Left ventricle myocardium inferior (tissue), 1 donor: Measurements from ENCODE around the gene NSD2. TPM values are rescaled to one million over a fixed set of nuclear protein-coding genes. Genes with fewer than 3 reads are reported as not detected.
"Not testable (repeated sequence)": the region's sequence is repeated elsewhere in the genome, so short reads cannot be mapped to it uniquely, and the experiment has no call there.

ENCODE experiments used
- DNase-seq: peaks from one replicate; pipeline ENCODE4 v3.0.0-alpha.2; 2020
- H3K27ac ChIP-seq: fragments of 200-600 bp; replicated peaks from 2 replicates; pipeline ENCODE4 v1.8.0; 2021
- H3K27me3 ChIP-seq: fragments of 200-600 bp; 2 replicates; pipeline ENCODE4 v1.8.0; 2021; ENCODE audit warnings: low read depth
- H3K36me3 ChIP-seq: fragments of 200-600 bp; 2 replicates; pipeline ENCODE4 v1.8.0; 2021
- H3K4me1 ChIP-seq: fragments of 200-600 bp; 2 replicates; pipeline ENCODE4 v1.8.0; 2021
- H3K4me3 ChIP-seq: fragments of 200-600 bp; 2 replicates; pipeline ENCODE4 v1.8.0; 2021; ENCODE audit warnings: mild to moderate bottlenecking, moderate library complexity
- H3K9me3 ChIP-seq: fragments of 200-600 bp; replicated peaks from 2 replicates; pipeline ENCODE4 v1.8.0; 2021
- intact Hi-C: fragments of 100-400 bp; cut with micrococcal nuclease; formaldehyde crosslinking; loops from one replicate; pipeline ENCODE4 v1.11.0; 2022
- total RNA-seq: library from RNA; stranded (reverse); fragmentation: NEBNext Ultra II Directional; extraction: Animal tissue kit (Norgen Biotek cat#: 25700); gene quantifications from one replicate; pipeline ENCODE4 v1.2.1, GENCODE V29; 2021
- TF ChIP-seq, protein P1 (sequence below): fragments of 200-600 bp; IDR thresholded peaks from 2 replicates; pipeline ENCODE4 v1.8.0; 2021; ENCODE audit warnings: antibody characterized with exemption, mild to moderate bottlenecking, borderline replicate concordance
- donor health status: DM: no; HTN: yes; CAD: no; lungs with severe emphysema.

Gene NSD2
- total RNA-seq, 1 donor from 2014 or later, result 42.5 TPM

DNA sequence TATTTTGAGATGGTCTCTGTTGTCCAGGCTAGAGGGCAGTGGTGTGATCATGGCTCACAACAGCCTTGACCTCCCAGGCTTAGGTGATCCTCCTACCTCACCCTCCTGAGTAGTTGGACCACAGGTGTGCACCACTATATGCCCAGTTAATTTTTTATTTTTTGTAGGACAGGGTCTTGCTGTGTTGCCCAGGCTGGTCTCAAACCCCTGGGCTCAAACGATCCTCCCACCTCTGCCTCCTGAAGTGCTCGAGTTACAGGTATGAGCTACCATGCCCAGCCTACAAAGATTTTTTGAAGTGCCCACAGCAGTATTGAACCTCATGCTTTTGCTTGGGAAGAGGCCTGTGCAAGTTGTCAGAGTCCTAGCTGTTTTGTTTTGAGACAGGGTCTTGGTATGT, 31.1 kb downstream of the NSD2 start:
- Histone ChIP-seq H3K27me3 (no peaks in the 10 kb centered on the region), H3K36me3 (peaks cover 52% of the 10 kb centered on the region), H3K4me1 (peaks cover 5% of the 10 kb centered on the region), H3K9me3 (no peaks in the 10 kb centered on the region), H3K4me3 (no peak overlapping the region), H3K27ac (no peak overlapping the region)
- TF ChIP-seq, protein P1, sequence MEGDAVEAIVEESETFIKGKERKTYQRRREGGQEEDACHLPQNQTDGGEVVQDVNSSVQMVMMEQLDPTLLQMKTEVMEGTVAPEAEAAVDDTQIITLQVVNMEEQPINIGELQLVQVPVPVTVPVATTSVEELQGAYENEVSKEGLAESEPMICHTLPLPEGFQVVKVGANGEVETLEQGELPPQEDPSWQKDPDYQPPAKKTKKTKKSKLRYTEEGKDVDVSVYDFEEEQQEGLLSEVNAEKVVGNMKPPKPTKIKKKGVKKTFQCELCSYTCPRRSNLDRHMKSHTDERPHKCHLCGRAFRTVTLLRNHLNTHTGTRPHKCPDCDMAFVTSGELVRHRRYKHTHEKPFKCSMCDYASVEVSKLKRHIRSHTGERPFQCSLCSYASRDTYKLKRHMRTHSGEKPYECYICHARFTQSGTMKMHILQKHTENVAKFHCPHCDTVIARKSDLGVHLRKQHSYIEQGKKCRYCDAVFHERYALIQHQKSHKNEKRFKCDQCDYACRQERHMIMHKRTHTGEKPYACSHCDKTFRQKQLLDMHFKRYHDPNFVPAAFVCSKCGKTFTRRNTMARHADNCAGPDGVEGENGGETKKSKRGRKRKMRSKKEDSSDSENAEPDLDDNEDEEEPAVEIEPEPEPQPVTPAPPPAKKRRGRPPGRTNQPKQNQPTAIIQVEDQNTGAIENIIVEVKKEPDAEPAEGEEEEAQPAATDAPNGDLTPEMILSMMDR, result no peak
- intact Hi-C loops, result no loop called here
- DNase-seq, result no peak

- DNase-seq, result no peak
- no peaks in the 10 kb centered on the region for H3K9me3 ChIP-seq
These were observed 31.8 kb downstream of the NSD2 start for GRCh38 chr4:1903035-1903434.

DNA sequence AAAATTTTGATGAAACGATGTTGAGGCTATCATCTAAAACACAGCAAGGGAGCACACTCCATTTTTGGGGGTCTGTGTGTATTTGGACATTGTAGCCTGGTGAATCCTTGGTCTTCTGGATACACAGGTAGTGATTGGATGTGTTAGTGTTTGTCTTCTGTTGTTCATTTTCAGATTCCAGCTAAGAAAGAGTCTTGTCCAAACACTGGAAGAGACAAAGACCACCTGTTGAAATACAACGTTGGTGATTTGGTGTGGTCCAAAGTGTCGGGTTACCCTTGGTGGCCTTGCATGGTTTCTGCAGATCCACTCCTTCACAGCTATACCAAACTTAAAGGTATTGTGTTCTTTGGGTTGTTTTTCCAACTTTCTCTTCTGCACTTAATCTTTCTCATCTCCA, 32.8 kb downstream of the NSD2 start:
- DNase-seq, result no peak
- Histone ChIP-seq H3K9me3 (no peaks in the 10 kb centered on the region), H3K27me3 (no peaks in the 10 kb centered on the region), H3K4me1 (peaks cover 4% of the 10 kb centered on the region), H3K36me3 (peaks cover 53% of the 10 kb centered on the region), H3K4me3 (no peak overlapping the region), H3K27ac (no peak overlapping the region)
- TF ChIP-seq, protein P1, result no peak
- intact Hi-C loops, result no loop called here

More at GRCh38 chr4:1903035-1903434, 31.8 kb downstream of the NSD2 start:
- Histone ChIP-seq H3K36me3 (peaks cover 53% of the 10 kb centered on the region), H3K27me3 (no peaks in the 10 kb centered on the region), H3K4me1 (peaks cover 5% of the 10 kb centered on the region), H3K27ac (no peak overlapping the region), H3K4me3 (no peak overlapping the region)
- intact Hi-C loops, result no loop called here
- TF ChIP-seq, protein P1, result no peak

DNA sequence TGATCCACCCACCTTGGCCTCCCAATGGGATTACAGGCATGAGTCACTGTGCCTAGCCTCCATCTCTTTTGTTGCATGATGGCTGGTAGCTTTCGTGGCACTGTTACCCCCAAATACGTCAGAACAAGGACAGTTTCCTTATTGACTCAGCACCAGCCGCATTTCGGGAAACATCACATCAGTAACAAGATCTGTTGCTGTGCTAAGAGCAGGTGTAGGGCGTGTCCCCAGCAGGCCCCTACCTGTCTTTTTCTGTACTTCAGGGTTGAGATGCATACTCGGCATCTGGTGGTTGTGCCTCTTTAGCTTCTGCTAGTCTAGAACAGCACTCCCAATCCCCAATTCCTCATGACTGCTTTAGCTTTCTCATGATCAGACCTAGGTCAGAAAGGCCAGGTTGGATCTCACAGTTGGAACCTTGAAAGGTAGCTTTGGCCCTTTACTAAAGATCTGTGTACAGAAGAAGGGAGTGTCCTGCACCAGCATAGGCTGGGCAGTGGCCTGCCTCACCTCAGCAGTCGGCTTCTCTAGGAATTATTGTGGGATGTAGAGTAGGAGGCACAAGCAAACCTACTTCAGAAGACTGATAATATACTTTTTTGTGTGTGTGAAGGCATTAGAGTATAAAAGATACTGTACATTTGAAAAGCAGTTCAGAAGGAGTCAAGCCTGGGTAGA, 36.8 kb downstream of the NSD2 start:
- no peak for DNase-seq
- TF ChIP-seq, protein P1, result no peak
- intact Hi-C loops, result no loop called here
- no peak overlapping the region for H3K4me3 ChIP-seq
- H3K36me3 ChIP-seq, result peaks cover 32% of the 10 kb centered on the region
- H3K27ac ChIP-seq, result no peak overlapping the region
- H3K9me3 ChIP-seq, result no peaks in the 10 kb centered on the region
- no peaks in the 10 kb centered on the region for H3K4me1 ChIP-seq
- no peaks in the 10 kb centered on the region for H3K27me3 ChIP-seq

GRCh38 chr4:1909696-1910095, 38.5 kb downstream of the NSD2 start:
- intact Hi-C loops, H3K9me3 ChIP-seq, DNase-seq, H3K4me1 ChIP-seq, H3K27me3 ChIP-seq, H3K27ac ChIP-seq, H3K4me3 ChIP-seq: not testable (repeated sequence)
- H3K36me3 ChIP-seq, result peaks cover 24% of the 10 kb centered on the region

DNA sequence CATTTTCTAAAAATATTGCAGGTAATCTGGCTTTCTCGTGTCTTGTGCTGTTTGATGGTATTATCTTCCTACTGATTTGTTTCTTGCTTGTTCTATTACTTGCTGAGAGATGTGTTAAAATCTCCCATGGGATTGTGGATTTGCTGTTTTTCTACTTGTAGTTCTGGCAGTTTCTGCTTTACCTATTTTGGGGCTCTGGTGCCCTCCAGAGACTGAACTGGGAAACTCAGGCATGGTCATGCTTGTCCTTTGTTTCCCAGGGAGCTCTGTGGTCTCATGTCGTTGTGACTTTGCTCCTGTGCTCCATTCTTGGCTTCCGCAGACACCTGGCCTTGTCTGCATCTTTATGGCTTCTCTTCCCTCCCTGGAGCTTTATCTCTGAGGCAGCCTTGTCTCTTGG, 39.5 kb downstream of the NSD2 start:
- no peak for DNase-seq
- H3K4me1 ChIP-seq, result no peaks in the 10 kb centered on the region
- H3K9me3 ChIP-seq, result no peaks in the 10 kb centered on the region
- H3K27ac ChIP-seq, result no peak overlapping the region
- H3K27me3 ChIP-seq, result no peaks in the 10 kb centered on the region
- H3K36me3 ChIP-seq, result peaks cover 17% of the 10 kb centered on the region
- intact Hi-C loops, result no loop called here
- TF ChIP-seq, protein P1, result peak; percentile 58
- no peak overlapping the region for H3K4me3 ChIP-seq

- DNase-seq, H3K9me3 ChIP-seq, H3K4me1 ChIP-seq, intact Hi-C loops, H3K27me3 ChIP-seq, H3K27ac ChIP-seq, H3K4me3 ChIP-seq: not testable (repeated sequence)
- H3K36me3 ChIP-seq, result peaks cover 21% of the 10 kb centered on the region
These were observed 40.1 kb downstream of the NSD2 start for GRCh38 chr4:1911316-1911715.
